NCI-H1048 (cell line): ENCODE measurements around the gene PSG1.
"Not testable (repeated sequence)": the region's sequence is repeated elsewhere in the genome, so short reads cannot be mapped to it uniquely, and the experiment has no call there.

ENCODE experiments used
- DNase-seq: peaks from one replicate; lab custom pipeline; 2025; lab: John Stamatoyannopoulos, UW

PSG1 gene

GRCh38 chr19:42821306-42821977 lies 58.1 kb downstream of the PSG1 start:
- DNase-seq: peak; percentile 80

- not testable (repeated sequence) for DNase-seq
Measured at GRCh38 chr19:42819960-42820650, 59.4 kb downstream of the PSG1 start.

GRCh38 chr19:42816894-42817293 lies 62.6 kb downstream of the PSG1 start:
- DNase-seq: no peak
